ENCODE data around the gene ZNF771. TPM values are rescaled to one million over a fixed set of nuclear protein-coding genes. Genes with fewer than 3 reads are reported as not detected.

Gene ZNF771
- total and polyA plus RNA-seq, 2 experiments from 2014 or later = 10.8 to 12.0 TPM

- no peaks in the 10 kb centered on the region for H3K4me1 ChIP-seq (ENCODE audit: insufficient read depth)
- H3K27ac ChIP-seq (ENCODE audit: low read depth) = no peak overlapping the region
- no peaks in the 10 kb centered on the region for H3K9me2 ChIP-seq (ENCODE audit: insufficient read depth)
- no peak for DNase-seq (ENCODE audit: low spot score)
- peaks cover 32% of the 10 kb centered on the region for H3F3A ChIP-seq (replicated peaks; ENCODE audit: low read depth)
- H3K36me3 ChIP-seq (ENCODE audit: insufficient read depth) = peaks cover 3% of the 10 kb centered on the region
- Mint-ChIP-seq H3K27ac (no peak overlapping the region), H3K27me3 (ENCODE audit: insufficient read depth, low read depth, poor library complexity) (peaks cover 11% of the 10 kb centered on the region), H3K4me1 (peaks cover 11% of the 10 kb centered on the region), H3K9me3 (no peaks in the 10 kb centered on the region), H3K36me3 (ENCODE audit: low read depth) (peaks cover 42% of the 10 kb centered on the region), H3K4me3 (no peak overlapping the region)
- ATAC-seq = no peak
- peaks cover 36% of the 10 kb centered on the region for H4K20me1 ChIP-seq (replicated peaks; ENCODE audit: insufficient read depth)
- TF ChIP-seq JUNB (IDR thresholded peaks at IDR 0.05; ENCODE audit: unreplicated experiment) (no peak), POLR2AphosphoS5 (IDR thresholded peaks at IDR 0.05; ENCODE audit: low read depth) (no peak), EZH2phosphoT487 (IDR thresholded peaks at IDR 0.05; ENCODE audit: unreplicated experiment) (no peak), CREB1 (CRISPR knock-in tag; IDR thresholded peaks at IDR 0.05; ENCODE audit: low read depth) (no peak), CTCF (conservative IDR thresholded peaks at IDR 0.05; ENCODE audit: low read depth in 2 of 2) (no peak), ZNF114 (CRISPR knock-in tag; IDR thresholded peaks at IDR 0.05) (no peak), NANOG (IDR thresholded peaks at IDR 0.05; ENCODE audit: borderline replicate concordance) (no peak), ZNF331 (CRISPR knock-in tag; IDR thresholded peaks at IDR 0.05; ENCODE audit: low read depth) (no peak), STAT1 (IDR thresholded peaks at IDR 0.05; ENCODE audit: unreplicated experiment) (no peak)
- H3K4me2 ChIP-seq = no peak overlapping the region
- H3K27me3 ChIP-seq (ENCODE audit: insufficient read depth) = no peaks in the 10 kb centered on the region
- H3K4me3 ChIP-seq = no peak overlapping the region
- 0 out of 2 replicates have a peak, but pooled peaks cover 3% of the 10 kb centered on the region for H3K79me2 ChIP-seq (replicated peaks; ENCODE audit: insufficient read depth)
- no peak overlapping the region for H2AFZ ChIP-seq
Measured at GRCh38 chr16:30416047-30416603, 8.7 kb downstream of the ZNF771 start.

GRCh38 chr16:30416624-30417528 is 9.5 kb downstream of the ZNF771 start:
- DNase-seq (ENCODE audit: low spot score) (peak; percentile 39), ATAC-seq (peak; percentile 7)
- Histone ChIP-seq H3K9me2 (ENCODE audit: insufficient read depth) (no peaks in the 10 kb centered on the region), H3K4me1 (ENCODE audit: insufficient read depth) (no peaks in the 10 kb centered on the region), H3K4me2 (peak overlapping the region; percentile 79), H3K27me3 (ENCODE audit: insufficient read depth) (no peaks in the 10 kb centered on the region), H3K79me2 (replicated peaks; ENCODE audit: insufficient read depth) (0 out of 2 replicates have a peak, but pooled peaks cover 3% of the 10 kb centered on the region), H3K4me3 (peak overlapping the region; percentile 62), H3F3A (replicated peaks; ENCODE audit: low read depth) (peaks cover 35% of the 10 kb centered on the region), H4K20me1 (replicated peaks; ENCODE audit: insufficient read depth) (peaks cover 36% of the 10 kb centered on the region), H3K36me3 (ENCODE audit: insufficient read depth) (peaks cover 3% of the 10 kb centered on the region), H3K27ac (ENCODE audit: low read depth) (no peak overlapping the region), H2AFZ (no peak overlapping the region; the same call in 1 of the 2 replicates)
- Mint-ChIP-seq H3K36me3 (ENCODE audit: low read depth) (peaks cover 42% of the 10 kb centered on the region), H3K27me3 (ENCODE audit: insufficient read depth, low read depth, poor library complexity) (peaks cover 12% of the 10 kb centered on the region), H3K4me1 (peaks cover 11% of the 10 kb centered on the region), H3K4me3 (peak overlapping the region; percentile 41), H3K27ac (no peak overlapping the region), H3K9me3 (no peaks in the 10 kb centered on the region)
- TF ChIP-seq ZNF462 (CRISPR knock-in tag; IDR thresholded peaks at IDR 0.05) = no peak
- no peak for TF ChIP-seq CTCF (conservative IDR thresholded peaks at IDR 0.05; ENCODE audit: low read depth in 2 of 2)
